GM10248 (cell line): Measurements from ENCODE around the gene DUSP8.

Experiments used
- CTCF ChIA-PET: fragments of 300-600 bp; sonication (Branson Sonifier 250); formaldehyde crosslinking; extraction: SDS; loops from one replicate; lab custom pipeline; 2021; ENCODE audit warnings: antibody characterized with exemption; lab: Yijun Ruan, JAX
- POLR2A ChIA-PET: fragments of 350-650 bp; sonication (Branson Sonifier 250); formaldehyde crosslinking; extraction: SDS; loops from one replicate; lab custom pipeline; 2020; ENCODE audit warnings: antibody characterized with exemption; lab: Yijun Ruan, JAX
- DNase-seq: peaks from one replicate; pipeline ENCODE4 v3.0.0; 2012; ENCODE audit errors: extremely low spot score
- TF ChIP-seq, protein P1 (sequence below): IDR thresholded peaks from 2 replicates; pipeline ENCODE4 v1.5.1; 2012; ENCODE audit warnings: mild to moderate bottlenecking, low read depth; ENCODE audit errors: extremely low read depth, missing control alignments, control extremely low read depth

The DUSP8 gene

DNA sequence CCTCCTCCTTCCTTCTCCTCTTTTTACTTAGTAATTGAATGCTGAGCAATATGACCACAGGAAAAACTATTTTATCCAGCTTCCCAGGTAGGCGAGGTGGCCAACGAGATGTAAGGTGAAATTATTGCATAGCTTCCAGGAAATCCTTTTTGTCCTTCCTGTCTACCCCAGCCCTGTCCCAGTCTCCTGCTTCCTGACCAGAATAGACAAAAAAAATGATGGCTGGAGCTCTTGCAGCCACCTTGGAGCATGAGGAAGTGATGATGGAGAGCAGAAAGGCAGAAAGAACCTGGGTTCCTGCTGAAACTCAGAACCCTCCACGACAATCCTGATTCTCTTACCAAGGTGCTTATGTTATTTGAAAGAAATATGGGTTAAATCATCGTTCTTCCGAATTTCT, 33.9 kb downstream of the DUSP8 start:
- no peak for DNase-seq
- ChIA-PET CTCF (no interaction called here), POLR2A (no interaction called here)
- TF ChIP-seq, protein P1, sequence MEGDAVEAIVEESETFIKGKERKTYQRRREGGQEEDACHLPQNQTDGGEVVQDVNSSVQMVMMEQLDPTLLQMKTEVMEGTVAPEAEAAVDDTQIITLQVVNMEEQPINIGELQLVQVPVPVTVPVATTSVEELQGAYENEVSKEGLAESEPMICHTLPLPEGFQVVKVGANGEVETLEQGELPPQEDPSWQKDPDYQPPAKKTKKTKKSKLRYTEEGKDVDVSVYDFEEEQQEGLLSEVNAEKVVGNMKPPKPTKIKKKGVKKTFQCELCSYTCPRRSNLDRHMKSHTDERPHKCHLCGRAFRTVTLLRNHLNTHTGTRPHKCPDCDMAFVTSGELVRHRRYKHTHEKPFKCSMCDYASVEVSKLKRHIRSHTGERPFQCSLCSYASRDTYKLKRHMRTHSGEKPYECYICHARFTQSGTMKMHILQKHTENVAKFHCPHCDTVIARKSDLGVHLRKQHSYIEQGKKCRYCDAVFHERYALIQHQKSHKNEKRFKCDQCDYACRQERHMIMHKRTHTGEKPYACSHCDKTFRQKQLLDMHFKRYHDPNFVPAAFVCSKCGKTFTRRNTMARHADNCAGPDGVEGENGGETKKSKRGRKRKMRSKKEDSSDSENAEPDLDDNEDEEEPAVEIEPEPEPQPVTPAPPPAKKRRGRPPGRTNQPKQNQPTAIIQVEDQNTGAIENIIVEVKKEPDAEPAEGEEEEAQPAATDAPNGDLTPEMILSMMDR, result no peak

DNA sequence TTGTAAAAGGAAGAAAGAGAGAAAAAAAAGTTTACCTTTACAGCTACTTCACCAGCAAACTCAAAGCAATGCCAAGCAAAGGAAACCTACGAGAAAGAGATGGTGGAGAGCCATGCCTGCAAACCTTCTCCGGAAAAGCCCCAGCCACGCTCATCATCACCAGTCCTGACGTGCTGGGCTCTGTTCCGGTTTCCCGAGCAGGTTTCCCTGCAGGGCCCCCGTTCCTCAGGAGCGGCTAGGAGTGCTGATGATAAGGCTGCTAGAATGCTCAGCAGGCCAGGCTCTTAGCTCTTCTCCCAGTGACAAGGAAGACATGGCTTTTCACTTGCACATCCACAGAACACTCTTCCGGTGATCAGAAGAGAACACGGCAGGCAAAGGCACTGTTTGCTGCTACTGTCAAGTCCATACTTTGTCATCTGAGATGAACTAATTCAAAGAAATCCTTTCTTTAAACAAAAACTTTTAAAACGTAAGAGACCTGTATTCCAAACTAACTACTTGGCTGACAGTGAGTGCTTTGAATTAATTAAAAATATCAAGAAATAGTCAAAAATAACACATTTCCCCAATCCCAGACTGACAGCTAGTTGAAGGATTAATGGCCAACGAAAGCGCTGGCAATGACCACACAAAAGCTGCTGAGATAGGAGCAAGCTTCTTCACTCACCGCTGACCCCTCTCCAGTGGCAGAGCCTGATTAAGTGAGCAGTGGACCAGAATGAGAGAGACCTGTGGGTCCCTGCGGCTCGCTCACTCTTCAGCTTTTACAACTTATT, 35.8 kb downstream of the DUSP8 start:
- TF ChIP-seq, protein P1, result no peak
- no peak for DNase-seq
- CTCF ChIA-PET, result interaction anchor here (1.6 kb wide), 1 partner anchor 11 kb away, joined by 3 read pairs; no protein-coding TSS in a partner anchor
- POLR2A ChIA-PET, result no interaction called here

DNA sequence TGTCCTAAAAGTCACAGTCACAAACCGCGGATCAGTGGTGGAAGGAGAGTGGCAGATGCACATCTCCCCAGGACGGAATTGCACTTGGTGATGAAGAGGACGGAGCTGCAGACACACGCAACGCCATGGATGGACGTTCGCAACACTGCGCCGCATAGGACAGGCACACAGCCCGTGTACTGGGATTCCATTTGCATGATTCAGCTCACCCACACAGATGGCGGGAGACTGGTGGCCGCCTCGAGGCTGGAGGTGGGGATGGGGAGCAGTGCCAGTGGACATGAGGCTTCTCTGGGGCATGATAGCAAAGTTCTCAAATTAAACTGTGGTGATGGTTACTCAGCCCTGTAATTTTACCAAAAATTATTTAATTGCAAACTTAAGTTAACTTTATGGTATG, 37.4 kb downstream of the DUSP8 start:
- ChIA-PET POLR2A (no interaction called here), CTCF (no interaction called here)
- TF ChIP-seq, protein P1, result no peak
- DNase-seq, result no peak

DNA sequence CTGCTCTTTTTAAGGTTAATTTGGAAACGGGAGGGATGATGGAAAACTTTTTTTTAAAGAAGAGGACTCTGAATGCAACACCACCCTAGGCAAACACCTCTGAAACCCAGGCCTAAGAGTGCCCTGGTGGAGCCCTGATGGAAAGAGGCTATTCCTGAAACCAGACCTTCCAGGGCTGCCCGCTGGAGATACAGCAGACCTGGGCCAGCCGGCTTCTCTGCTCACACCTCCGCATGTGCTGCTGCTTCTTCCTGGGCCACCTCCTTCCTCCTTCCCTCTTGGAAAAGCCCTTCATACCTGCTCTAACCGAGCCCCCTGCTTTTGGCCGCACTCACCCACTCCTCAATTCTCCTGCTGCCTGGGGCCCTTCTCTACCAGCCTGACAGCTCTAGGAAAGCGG, 37.9 kb downstream of the DUSP8 start:
- CTCF ChIA-PET, result no interaction called here
- POLR2A ChIA-PET, result no interaction called here
- TF ChIP-seq, protein P1, result no peak
- DNase-seq, result no peak

DNA sequence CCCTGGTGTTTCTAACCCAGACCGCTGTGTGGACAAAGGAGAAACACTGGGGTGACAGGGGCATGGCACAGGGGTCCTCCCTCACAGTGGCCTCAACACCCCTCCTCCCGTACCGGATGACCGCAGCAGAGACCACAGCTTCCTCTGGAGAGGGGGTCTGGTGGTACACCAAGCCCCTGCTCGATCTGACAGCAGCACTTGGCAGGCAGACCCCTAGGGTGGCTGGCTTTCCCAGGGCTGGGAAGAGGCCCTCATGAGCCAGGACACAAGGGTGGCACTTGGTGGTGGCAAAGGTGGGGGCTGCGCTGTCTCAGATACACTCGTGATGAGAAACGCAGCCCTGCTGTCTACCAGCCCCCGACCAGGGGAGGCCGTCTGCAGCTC, 38.7 kb downstream of the DUSP8 start:
- TF ChIP-seq, protein P1, result no peak
- no peak for DNase-seq
- ChIA-PET POLR2A (no interaction called here), CTCF (interaction anchor here (0.8 kb wide), 1 partner anchor 62 kb away, joined by 3 read pairs; no protein-coding TSS in a partner anchor)

DNA sequence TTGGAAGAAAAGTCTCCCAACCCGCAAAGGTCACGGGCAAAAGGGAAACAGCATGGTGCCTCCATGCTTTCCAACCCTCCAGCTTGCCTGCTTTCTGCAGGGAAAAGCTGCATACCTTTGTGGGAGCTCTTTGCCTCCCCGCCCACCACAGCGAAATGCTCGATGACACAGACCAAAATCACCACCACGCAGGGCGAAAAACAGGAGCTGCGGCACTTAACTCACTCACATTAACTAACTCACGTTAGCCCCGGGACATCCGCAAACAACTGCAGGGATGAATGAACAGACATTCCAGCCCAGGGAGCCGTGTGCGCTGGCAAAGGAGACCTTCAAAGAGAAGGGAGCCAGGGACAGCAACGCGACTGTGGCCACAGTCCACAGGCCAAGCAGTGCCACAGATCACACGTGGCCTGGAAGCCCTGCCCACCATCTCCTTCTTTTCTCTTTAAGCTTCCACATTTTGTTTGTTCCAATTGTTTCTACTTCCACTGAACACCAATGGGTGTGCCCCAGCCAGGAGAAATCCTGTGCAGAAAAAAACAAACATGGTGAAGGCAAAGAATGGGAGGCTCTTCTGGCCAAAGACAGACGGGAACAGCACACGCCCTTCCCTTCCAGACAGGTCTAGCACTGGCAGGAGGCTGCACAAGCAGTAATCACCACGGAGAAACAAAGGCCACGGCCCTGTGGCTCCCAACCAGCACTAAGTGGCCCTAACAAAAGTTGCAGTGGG, 39.3 kb downstream of the DUSP8 start:
- TF ChIP-seq, protein P1, result no peak
- CTCF ChIA-PET, result interaction anchor here (1.1 kb wide), 1 partner anchor 9 kb away, joined by 3 read pairs; no protein-coding TSS in a partner anchor
- POLR2A ChIA-PET, result no interaction called here
- DNase-seq, result no peak
